Hepatic stellate cell (primary cell): Measurements from ENCODE around the gene PPIC.

ENCODE experiments used
- DNase-seq: peaks from one replicate; pipeline ENCODE4 v3.0.0; 2011; ENCODE audit warnings: low spot score

Gene PPIC

DNA sequence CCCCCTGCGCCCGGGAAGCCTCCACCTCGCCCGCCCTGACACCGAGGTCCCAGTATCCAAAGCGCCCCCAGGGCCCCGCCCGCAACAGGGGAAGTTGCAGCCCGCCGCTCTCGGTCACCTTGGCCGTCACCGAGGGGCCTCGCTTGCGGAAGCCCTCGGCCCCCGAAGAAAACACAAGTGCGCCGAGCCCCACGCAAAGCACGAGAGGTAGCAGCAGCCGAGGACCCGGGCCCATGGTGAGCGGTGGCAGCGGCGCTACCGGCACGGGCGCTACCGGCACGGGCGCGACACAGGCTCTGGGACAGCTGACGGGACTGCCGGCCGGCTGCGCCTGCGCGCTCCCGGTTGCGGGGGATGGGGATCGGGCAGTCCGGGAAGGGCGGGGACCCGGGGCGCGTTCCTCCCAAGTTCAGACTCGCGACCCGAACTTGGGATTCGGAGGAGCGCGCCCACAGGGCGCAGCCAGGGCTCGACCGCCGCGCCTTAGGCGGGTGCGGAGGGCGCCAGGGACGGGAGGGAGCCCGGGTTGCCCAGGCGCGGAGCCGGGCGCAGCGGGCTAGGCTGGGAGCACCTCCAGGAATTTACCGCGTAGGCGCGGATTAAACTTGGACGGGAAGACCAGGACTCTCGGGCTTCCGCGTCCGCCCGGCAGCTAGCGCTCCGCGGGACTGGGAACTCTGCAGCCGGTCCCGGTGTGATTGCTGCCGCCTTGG lies at the start of gene PPIC:
Gene PPIC, minus strand, starts transcription at position 335 of the 713 bp plus-strand sequence. Its CDS starts 100 bp downstream, at position 235.
- peak; percentile 96 for DNase-seq

GRCh38 chr5:123085638-123086286 lies 49.2 kb upstream of the PPIC start:
- DNase-seq = no peak

DNA sequence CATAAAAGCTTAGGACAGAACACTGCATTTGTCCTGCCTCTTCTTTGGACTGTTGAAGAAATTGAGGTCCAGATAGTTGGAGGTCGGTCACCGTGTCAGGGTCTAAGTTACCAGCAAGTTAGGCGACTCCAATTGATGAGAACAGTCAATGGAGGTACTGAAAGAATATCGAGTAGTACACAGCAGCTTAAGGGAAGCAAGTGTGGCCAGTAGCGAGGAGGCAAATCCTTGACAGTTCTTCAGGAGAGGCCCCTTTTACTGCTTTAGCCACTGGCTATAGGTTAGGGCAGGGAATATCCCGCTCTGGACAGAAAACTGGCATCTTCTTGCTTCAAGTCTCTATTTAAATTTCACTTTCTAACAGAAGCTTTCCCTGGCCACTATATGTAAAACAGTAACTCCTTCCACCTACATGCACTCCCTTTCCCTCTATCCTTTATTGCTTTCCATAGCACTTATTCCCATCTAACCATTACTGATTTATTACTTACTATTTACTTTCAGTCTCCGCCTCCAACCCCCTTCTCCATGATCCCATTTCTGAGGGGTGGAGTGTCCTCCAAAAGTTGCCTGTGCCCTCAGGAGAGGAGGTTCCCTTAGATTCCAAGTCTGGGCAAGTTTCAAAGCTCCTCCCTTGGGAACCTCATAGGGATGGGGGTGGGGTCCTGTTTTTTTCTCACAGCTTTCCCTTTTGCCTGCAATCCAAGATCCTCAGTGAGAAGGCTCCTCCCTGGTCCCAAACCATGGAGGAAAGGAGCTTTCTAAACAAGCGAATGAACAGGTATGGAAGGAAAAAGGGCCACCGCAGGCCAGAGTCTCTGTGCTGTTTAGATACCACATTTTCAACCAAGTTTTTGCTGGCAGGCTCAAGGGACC lies 48.4 kb upstream of the PPIC start:
- no peak for DNase-seq

DNA sequence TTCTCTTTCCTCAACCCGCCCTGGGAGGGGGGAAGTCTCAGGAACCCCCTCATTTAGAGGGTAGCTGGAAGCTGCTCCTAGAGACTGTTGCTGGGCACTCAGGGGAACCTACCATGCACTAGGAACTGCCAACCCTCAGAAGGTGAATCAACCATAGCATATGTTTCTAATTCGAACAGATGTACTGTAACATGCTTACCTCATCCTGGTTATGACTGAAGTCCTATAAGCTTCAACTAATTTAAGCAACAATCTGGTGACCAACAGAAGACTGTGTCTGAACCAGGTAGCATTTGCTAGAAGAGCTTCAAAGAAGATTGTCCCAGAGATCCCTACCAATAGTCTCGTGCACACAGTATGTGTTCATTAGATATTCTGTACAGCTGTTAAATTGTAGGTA lies 46.8 kb upstream of the PPIC start:
- no peak for DNase-seq

DNA sequence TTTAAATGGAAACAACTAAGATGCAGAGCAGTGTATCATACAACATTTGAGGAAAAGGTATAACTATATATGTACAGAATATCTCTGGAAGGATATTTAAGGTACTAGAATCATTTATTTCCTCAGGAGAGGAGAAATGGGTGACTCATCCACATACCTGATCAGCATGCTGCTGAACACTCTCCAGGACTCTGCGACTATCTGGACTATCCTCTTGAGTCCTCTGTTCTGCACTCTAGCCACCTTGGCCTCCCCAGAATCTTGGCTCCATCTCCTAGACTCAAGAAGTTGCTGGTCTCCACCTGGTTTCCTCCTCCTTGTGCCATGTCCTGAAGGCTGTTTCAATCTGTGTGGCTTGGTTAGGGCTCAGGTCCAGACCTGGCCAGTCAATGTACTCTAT lies 43.7 kb upstream of the PPIC start:
- no peak for DNase-seq

- no peak for DNase-seq
Measured at GRCh38 chr5:123075521-123076163, 39.1 kb upstream of the PPIC start.

DNA sequence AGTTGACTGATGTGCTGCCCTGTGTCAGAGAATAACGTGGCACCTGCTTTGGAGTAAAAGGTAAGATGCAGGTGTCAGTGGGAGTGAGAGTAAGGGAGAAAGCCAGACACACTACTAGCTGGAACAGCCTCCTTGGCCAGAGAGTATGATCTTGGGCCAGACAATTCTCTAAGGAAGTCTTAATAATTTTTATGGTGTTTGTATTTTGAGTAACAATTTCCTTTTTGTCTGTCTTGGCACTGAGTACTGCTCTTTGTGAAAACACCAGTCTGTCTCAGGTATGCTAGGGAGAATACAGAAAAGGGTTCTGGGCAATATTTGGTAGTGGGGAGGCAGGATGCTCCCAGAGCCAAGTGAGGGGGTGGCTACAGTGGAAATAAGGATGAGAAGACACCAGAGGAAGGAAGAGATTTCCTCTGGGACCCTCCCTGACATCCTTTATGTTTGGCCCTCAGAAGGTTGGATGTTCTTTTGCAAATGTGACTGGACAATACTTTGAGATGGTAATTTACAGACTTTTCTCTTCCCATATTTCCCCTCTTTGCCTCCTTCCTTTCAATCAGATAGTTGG lies 31.9 kb upstream of the PPIC start:
- no peak for DNase-seq

DNA sequence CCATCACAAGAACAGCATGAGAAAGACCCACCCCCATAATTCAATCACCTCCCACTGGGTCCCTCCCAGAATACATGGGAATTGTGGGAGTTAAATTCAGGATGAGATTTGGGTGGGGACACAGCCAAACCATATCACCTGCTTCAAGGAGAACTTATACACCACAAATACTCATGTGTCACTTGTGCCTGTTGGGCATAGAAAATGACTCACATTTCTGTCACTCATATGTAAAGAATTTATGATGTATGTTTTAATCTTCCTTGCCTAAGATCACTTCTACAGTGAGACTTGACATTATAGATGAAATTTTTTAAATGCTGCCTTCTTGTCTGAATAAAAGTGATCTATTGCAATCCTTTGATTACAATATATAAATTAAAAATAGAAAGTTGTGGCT lies 29.5 kb upstream of the PPIC start:
- DNase-seq = no peak

- DNase-seq = no peak
Measured at GRCh38 chr5:123059455-123059854, 22.9 kb upstream of the PPIC start.

DNA sequence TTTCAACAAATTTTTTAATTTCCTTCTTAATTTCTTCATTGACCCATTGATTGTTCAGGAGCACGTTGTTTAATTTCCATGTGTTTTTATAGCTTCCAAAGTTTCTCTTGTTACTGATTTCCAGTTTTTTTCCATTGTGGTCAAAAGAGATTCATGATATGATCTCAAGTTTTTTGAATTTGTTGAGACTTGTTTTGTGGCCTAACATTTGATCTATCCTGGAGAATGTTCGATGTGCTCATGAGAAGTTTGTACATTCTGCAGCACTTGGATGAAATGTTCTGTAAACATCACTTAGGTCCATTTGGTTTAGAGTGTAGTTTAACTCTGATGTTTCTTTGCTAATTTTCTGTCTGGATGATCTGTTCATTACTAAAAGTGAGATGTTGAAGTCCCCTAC lies 14.7 kb upstream of the PPIC start:
- DNase-seq = no peak

- no peak for DNase-seq
Measured at GRCh38 chr5:123047706-123048105, 11.2 kb upstream of the PPIC start.

DNA sequence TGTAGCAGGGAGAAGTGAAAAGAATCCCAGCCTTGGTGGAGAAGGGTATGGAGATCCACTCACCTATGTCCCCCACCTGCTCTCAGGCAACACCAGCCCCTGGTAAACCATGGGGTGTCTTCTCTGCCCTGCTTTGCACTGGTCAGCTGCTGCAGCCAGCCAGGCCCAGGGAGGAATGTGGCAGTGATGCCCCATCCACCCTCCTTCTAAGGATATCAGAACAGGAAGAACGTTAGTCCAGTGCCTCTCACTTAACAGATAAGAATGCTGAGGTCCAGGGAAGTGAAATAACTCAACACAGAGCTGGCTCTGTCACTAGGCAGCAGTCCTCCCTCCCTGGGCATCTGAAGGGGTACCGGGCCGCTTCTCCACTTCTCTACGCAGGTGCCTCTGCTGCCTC lies 9.7 kb upstream of the PPIC start:
- no peak for DNase-seq

GRCh38 chr5:123044926-123045617 lies 8.5 kb upstream of the PPIC start:
- DNase-seq = no peak

GRCh38 chr5:123039673-123040072 lies 3.1 kb upstream of the PPIC start:
- DNase-seq = no peak

DNA sequence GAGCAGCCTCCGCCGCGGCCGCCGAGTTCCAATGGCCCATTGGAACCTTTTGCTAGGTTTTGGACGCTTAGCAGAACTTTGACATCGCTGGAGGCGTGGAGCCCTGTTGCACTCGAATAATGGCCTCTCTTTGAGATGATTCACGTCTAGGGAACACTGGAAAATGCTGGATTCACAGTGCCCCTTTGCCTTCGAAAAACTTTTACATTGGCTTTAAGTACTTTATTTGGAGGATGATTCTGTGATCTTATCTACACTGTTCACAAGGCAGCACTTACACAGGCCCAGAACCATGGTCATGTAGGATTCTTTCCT lies 536 bp upstream of the PPIC start:
- DNase-seq = no peak

DNA sequence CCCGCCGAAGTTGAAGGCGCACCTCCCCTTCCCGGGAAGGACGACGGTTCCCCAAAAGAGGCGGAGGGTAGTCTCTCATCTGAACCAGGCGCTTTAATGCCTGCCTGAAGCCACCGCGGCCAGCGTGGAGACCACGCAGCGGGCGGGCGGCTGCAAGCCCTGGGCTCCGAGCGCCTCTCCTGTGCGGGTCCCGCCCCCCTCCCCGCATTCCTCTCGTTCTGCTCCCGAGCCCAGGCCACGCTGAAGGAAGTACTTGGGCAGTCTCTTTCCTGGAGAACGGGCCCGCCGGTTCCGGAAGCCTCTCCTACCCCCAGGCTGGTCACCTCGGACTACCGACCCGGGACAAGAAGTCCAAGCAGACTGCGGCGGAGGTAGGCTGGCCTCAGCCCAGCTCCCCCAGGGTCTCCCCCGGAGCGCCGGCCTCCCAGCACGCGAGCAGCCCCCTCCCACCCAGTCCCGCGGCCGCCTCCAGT lies 571 bp downstream of the PPIC start:
- DNase-seq = peak; percentile 56

GRCh38 chr5:123035360-123035917 lies 1.1 kb downstream of the PPIC start:
- DNase-seq = peak; percentile 46

GRCh38 chr5:123033157-123033671 lies 3.3 kb downstream of the PPIC start:
- no peak for DNase-seq

GRCh38 chr5:123028222-123028621 lies 8.3 kb downstream of the PPIC start:
- no peak for DNase-seq

DNA sequence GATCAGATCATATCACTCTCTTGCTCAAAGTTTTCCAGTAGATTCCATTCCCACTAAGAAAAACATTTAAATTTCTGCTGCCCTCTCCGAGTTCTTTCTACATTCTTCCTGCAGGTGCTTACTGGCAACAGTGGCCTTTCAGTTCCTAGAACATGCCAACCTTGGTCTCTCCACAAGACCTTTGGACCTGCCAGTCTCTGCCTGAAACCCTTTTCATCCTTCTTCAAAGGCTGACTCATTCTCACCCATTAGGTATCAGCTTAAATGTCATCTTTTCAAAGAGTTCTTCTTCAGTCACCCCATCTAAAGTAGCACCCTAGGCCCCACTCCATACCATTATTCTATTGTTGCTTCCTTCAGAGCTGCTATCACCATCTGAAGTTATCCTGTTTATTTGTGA lies 21.8 kb downstream of the PPIC start:
- no peak for DNase-seq

GRCh38 chr5:123012321-123012720 lies 24.2 kb downstream of the PPIC start:
- no peak for DNase-seq
